ENCODE measurements around the gene HSD11B1L. TPM values are rescaled to one million over a fixed set of nuclear protein-coding genes. Genes with fewer than 3 reads are reported as not detected.

HSD11B1L gene
- total RNA-seq, 1 experiment from 2014 or later, result 6.0 TPM

GRCh38 chr19:5682107-5682482 is 1.3 kb downstream of the HSD11B1L start:
- Histone ChIP-seq H3K27me3 (ENCODE audit: insufficient read depth, low read length) (no peaks in the 10 kb centered on the region), H3K79me2 (ENCODE audit: insufficient read depth, low read length) (peaks cover 12% of the 10 kb centered on the region), H3K9me2 (ENCODE audit: insufficient read depth) (no peaks in the 10 kb centered on the region), H3K4me1 (ENCODE audit: control insufficient read depth in 1 of 2, insufficient read depth in 2 of 2, low read length in 2 of 2) (peaks cover 9 to 29% of the 10 kb centered on the region in 2 experiments; a peak in 3 of 4 replicates), H2AFZ (ENCODE audit: low read depth, low read length, poor library complexity, severe bottlenecking) (no peak overlapping the region), H3K27ac (ENCODE audit: low read depth, low read length) (no peak overlapping the region), H3K4me2 (ENCODE audit: low read length) (no peak overlapping the region), H3K9me3 (ENCODE audit: control insufficient read depth in 1 of 2, insufficient read depth in 1 of 2, low read depth in 1 of 2, low read length in 2 of 2) (no peaks in the 10 kb centered on the region), H3K4me3 (replicated peaks in 1 of 2; ENCODE audit: low read depth in 1 of 2, low read length in 2 of 2) (no peak overlapping the region), H4K20me1 (ENCODE audit: insufficient read depth) (no peaks in the 10 kb centered on the region), H3K36me3 (ENCODE audit: control insufficient read depth in 1 of 2, insufficient read depth in 2 of 2, low read length in 2 of 2) (no peaks in the 10 kb centered on the region), H3K9ac (ENCODE audit: low read length) (no peak overlapping the region)
- intact Hi-C loops (cut with micrococcal nuclease), result no loop called here
- BruUV-seq (replicated peaks), result no TSS peak
- RAD21 ChIA-PET (ENCODE audit: low non-redundant PET in 1 of 2, low total read pairs in 2 of 2, uncharacterized antibody in 2 of 2, unreplicated experiment in 2 of 2), result no interaction called here
- no peak for ATAC-seq
- no peak for DNase-seq (ENCODE audit: low read depth, low spot score)
- POLR2A ChIA-PET, result interaction anchor here (0.6 to 1.2 kb wide), 2 partner anchors 8 to 38 kb away, joined by 3 read pairs; partner anchors contain the start of genes CATSPERD, LONP1 and RPL36
- TF ChIP-seq EZH2phosphoT487 (IDR thresholded peaks at IDR 0.05; ENCODE audit: borderline replicate concordance) (no peak), SRF (IDR thresholded peaks at IDR 0.05; ENCODE audit: low read depth) (no peak), RAD21 (IDR thresholded peaks at IDR 0.05; ENCODE audit: low read depth) (no peak), ZBTB33 (IDR thresholded peaks at IDR 0.05; ENCODE audit: extremely low read depth, insufficient replicate concordance, low read length) (no peak), SP1 (IDR thresholded peaks at IDR 0.05; ENCODE audit: low read depth) (no peak), EGR1 (IDR thresholded peaks at IDR 0.05; ENCODE audit: low read depth) (no peak), YY1 (IDR thresholded peaks at IDR 0.05; ENCODE audit: extremely low read depth, insufficient replicate concordance, low read depth, low read length) (no peak), CEBPB (IDR thresholded peaks at IDR 0.05; ENCODE audit: low read depth) (no peak), ELF1 (IDR thresholded peaks at IDR 0.05; ENCODE audit: borderline replicate concordance, low read depth) (no peak), MAX (IDR thresholded peaks at IDR 0.05) (no peak), SIN3A (IDR thresholded peaks at IDR 0.05; ENCODE audit: low read depth) (no peak), POLR2A (IDR thresholded peaks at IDR 0.05; ENCODE audit: borderline replicate concordance, extremely low read depth, insufficient read depth, insufficient read length) (no peak)
- TF ChIP-seq, protein P1, sequence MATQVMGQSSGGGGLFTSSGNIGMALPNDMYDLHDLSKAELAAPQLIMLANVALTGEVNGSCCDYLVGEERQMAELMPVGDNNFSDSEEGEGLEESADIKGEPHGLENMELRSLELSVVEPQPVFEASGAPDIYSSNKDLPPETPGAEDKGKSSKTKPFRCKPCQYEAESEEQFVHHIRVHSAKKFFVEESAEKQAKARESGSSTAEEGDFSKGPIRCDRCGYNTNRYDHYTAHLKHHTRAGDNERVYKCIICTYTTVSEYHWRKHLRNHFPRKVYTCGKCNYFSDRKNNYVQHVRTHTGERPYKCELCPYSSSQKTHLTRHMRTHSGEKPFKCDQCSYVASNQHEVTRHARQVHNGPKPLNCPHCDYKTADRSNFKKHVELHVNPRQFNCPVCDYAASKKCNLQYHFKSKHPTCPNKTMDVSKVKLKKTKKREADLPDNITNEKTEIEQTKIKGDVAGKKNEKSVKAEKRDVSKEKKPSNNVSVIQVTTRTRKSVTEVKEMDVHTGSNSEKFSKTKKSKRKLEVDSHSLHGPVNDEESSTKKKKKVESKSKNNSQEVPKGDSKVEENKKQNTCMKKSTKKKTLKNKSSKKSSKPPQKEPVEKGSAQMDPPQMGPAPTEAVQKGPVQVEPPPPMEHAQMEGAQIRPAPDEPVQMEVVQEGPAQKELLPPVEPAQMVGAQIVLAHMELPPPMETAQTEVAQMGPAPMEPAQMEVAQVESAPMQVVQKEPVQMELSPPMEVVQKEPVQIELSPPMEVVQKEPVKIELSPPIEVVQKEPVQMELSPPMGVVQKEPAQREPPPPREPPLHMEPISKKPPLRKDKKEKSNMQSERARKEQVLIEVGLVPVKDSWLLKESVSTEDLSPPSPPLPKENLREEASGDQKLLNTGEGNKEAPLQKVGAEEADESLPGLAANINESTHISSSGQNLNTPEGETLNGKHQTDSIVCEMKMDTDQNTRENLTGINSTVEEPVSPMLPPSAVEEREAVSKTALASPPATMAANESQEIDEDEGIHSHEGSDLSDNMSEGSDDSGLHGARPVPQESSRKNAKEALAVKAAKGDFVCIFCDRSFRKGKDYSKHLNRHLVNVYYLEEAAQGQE (IDR thresholded peaks at IDR 0.05; ENCODE audit: low read depth), result no peak
- CTCF ChIA-PET, result no interaction called here
